Muscle layer of duodenum (tissue), 2 donors: ENCODE data around the gene RNLS.
A peak's percentile ranks its signal among the peaks of the same experiment; 100 is the strongest.

Experiments used
- H3K27ac ChIP-seq: one replicate; pipeline ENCODE4 v1.7.0; 2013; ENCODE audit warnings: mild to moderate bottlenecking, low read length
- H3K27me3 ChIP-seq: one replicate; pipeline ENCODE4 v1.7.0; 2013; ENCODE audit warnings: low read depth, mild to moderate bottlenecking, control low read depth, low read length
- H3K36me3 ChIP-seq, 2 donors: one replicate each; pipeline ENCODE4 v1.7.0; 2013; ENCODE audit warnings: low read length in 2 of 2, control low read depth in 1 of 2, mild to moderate bottlenecking in 1 of 2; ENCODE audit not compliant: insufficient read depth in 2 of 2, control insufficient read depth in 1 of 2
- H3K4me1 ChIP-seq, 2 donors: one replicate each; pipeline ENCODE4 v1.7.0; 2013; ENCODE audit warnings: low read length in 2 of 2, mild to moderate bottlenecking in 2 of 2, control low read depth in 1 of 2, moderate library complexity in 1 of 2; ENCODE audit not compliant: insufficient read depth in 2 of 2, control insufficient read depth in 1 of 2
- H3K4me3 ChIP-seq, 2 donors: one replicate each; pipeline ENCODE4 v1.7.0; 2013; ENCODE audit warnings: low read length in 2 of 2, low read depth in 1 of 2, mild to moderate bottlenecking in 1 of 2
- H3K9me3 ChIP-seq, 2 donors: one replicate each; pipeline ENCODE4 v1.7.0; 2013; ENCODE audit warnings: low read length in 2 of 2, control low read depth in 1 of 2, mild to moderate bottlenecking in 1 of 2; ENCODE audit not compliant: control insufficient read depth in 1 of 2
- donor health status: healthy.

The RNLS gene

GRCh38 chr10:88399240-88399639 is 183.9 kb downstream of the RNLS start:
- H3K4me1 ChIP-seq = no peaks in the 10 kb centered on the region
- no peak overlapping the region for H3K27ac ChIP-seq
- H3K27me3 ChIP-seq = no peaks in the 10 kb centered on the region
- H3K9me3 ChIP-seq = peaks cover 5 to 17% of the 10 kb centered on the region in 2 donors
- no peak overlapping the region for H3K4me3 ChIP-seq
- no peaks in the 10 kb centered on the region for H3K36me3 ChIP-seq

GRCh38 chr10:88395677-88396076 is 187.4 kb downstream of the RNLS start:
- Histone ChIP-seq H3K27me3 (no peaks in the 10 kb centered on the region), H3K9me3 (peaks cover 5 to 17% of the 10 kb centered on the region in 2 donors), H3K27ac (no peak overlapping the region), H3K4me3 (no peak overlapping the region), H3K36me3 (no peaks in the 10 kb centered on the region), H3K4me1 (no peaks in the 10 kb centered on the region)

- Histone ChIP-seq H3K27ac (no peak overlapping the region), H3K4me1 (peaks cover 0 to 4% of the 10 kb centered on the region in 2 donors), H3K9me3 (peaks cover 0 to 9% of the 10 kb centered on the region in 2 donors), H3K36me3 (no peaks in the 10 kb centered on the region), H3K27me3 (no peaks in the 10 kb centered on the region), H3K4me3 (no peak overlapping the region)
These were observed 190.9 kb downstream of the RNLS start for GRCh38 chr10:88392222-88392621.

GRCh38 chr10:88390041-88390440 is 193.1 kb downstream of the RNLS start:
- H3K27ac ChIP-seq = no peak overlapping the region
- no peaks in the 10 kb centered on the region for H3K36me3 ChIP-seq
- no peak overlapping the region for H3K4me3 ChIP-seq
- H3K4me1 ChIP-seq = peaks cover 5 to 21% of the 10 kb centered on the region in 2 donors
- no peaks in the 10 kb centered on the region for H3K27me3 ChIP-seq
- no peaks in the 10 kb centered on the region for H3K9me3 ChIP-seq

GRCh38 chr10:88389456-88389855 is 193.7 kb downstream of the RNLS start:
- no peaks in the 10 kb centered on the region for H3K27me3 ChIP-seq
- no peak overlapping the region for H3K27ac ChIP-seq
- H3K9me3 ChIP-seq = no peaks in the 10 kb centered on the region
- no peaks in the 10 kb centered on the region for H3K36me3 ChIP-seq
- no peak overlapping the region for H3K4me3 ChIP-seq
- H3K4me1 ChIP-seq = peaks cover 9 to 21% of the 10 kb centered on the region in 2 donors

- peak overlapping the region; percentile 10 for H3K27ac ChIP-seq
- no peaks in the 10 kb centered on the region for H3K27me3 ChIP-seq
- peaks cover 9 to 21% of the 10 kb centered on the region in 2 donors for H3K4me1 ChIP-seq
These were observed 194.8 kb downstream of the RNLS start for GRCh38 chr10:88388324-88388723.

GRCh38 chr10:88386821-88387773 is 196.0 kb downstream of the RNLS start:
- peak overlapping the region; percentile 71 for H3K27ac ChIP-seq
- no peaks in the 10 kb centered on the region for H3K27me3 ChIP-seq
- H3K36me3 ChIP-seq = no peaks in the 10 kb centered on the region
- H3K9me3 ChIP-seq = peaks cover 0 to 3% of the 10 kb centered on the region in 2 donors
- H3K4me3 ChIP-seq = peak overlapping the region; percentile 8 to 34
- peaks cover 9 to 21% of the 10 kb centered on the region in 2 donors for H3K4me1 ChIP-seq

More at GRCh38 chr10:88388324-88388723, 194.8 kb downstream of the RNLS start:
- Histone ChIP-seq H3K4me3 (no peak overlapping the region), H3K36me3 (no peaks in the 10 kb centered on the region), H3K9me3 (no peaks in the 10 kb centered on the region)

- Histone ChIP-seq H3K36me3 (no peaks in the 10 kb centered on the region), H3K9me3 (peaks cover 0 to 3% of the 10 kb centered on the region in 2 donors), H3K4me1 (peaks cover 9 to 21% of the 10 kb centered on the region in 2 donors), H3K27me3 (no peaks in the 10 kb centered on the region), H3K4me3 (peak overlapping the region; percentile 8 to 34), H3K27ac (peak overlapping the region; percentile 71)
These were observed 196.8 kb downstream of the RNLS start for GRCh38 chr10:88386204-88386788.

- Histone ChIP-seq H3K27ac (peak overlapping the region; percentile 71), H3K27me3 (no peaks in the 10 kb centered on the region), H3K36me3 (no peaks in the 10 kb centered on the region), H3K9me3 (peaks cover 0 to 3% of the 10 kb centered on the region in 2 donors), H3K4me3 (peak overlapping the region; percentile 8 to 22), H3K4me1 (peaks cover 9 to 21% of the 10 kb centered on the region in 2 donors)
These were observed 197.4 kb downstream of the RNLS start for GRCh38 chr10:88385601-88386203.

- H3K27ac ChIP-seq = no peak overlapping the region
- H3K9me3 ChIP-seq = peaks cover 0 to 3% of the 10 kb centered on the region in 2 donors
- H3K27me3 ChIP-seq = no peaks in the 10 kb centered on the region
- peaks cover 9 to 21% of the 10 kb centered on the region in 2 donors for H3K4me1 ChIP-seq
- no peaks in the 10 kb centered on the region for H3K36me3 ChIP-seq
- no peak overlapping the region for H3K4me3 ChIP-seq
These were observed 199.8 kb downstream of the RNLS start for GRCh38 chr10:88383276-88383675.

- Histone ChIP-seq H3K27ac (no peak overlapping the region), H3K4me1 (peaks cover 9 to 20% of the 10 kb centered on the region in 2 donors), H3K27me3 (no peaks in the 10 kb centered on the region), H3K9me3 (peaks cover 0 to 3% of the 10 kb centered on the region in 2 donors), H3K4me3 (no peak overlapping the region), H3K36me3 (no peaks in the 10 kb centered on the region)
These were observed 200.4 kb downstream of the RNLS start for GRCh38 chr10:88382699-88383098.
